ENCODE measurements around the gene PDGFC. TPM values are rescaled to one million over a fixed set of nuclear protein-coding genes. Genes with fewer than 3 reads are reported as not detected.

The PDGFC gene
- total RNA-seq, 2 experiments from 2014 or later = not detected

DNA sequence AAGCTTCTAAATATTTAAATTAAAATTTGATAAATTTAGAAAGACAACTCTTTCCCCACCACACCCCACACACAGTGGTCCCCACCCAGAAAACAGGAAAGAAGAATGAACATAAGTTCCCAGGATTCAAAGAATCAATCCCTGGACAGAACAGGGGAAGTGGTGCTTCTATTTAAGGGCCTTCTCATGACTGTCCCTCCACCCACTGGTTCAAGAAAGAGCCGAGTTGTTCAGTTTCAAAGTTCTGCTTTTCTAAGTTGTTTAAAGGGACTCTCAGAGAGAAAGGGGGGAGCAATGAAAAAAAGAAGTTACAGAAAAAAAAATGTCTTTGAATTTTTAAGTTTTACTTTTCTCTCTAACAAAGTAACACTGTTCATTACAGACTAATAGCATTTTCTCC, 195.8 kb downstream of the PDGFC start:
- Histone ChIP-seq H3K4me1 (ENCODE audit: insufficient read depth, low read length, poor library complexity, severe bottlenecking) (no peaks in the 10 kb centered on the region), H3K4me3 (ENCODE audit: low read depth, low read length, poor library complexity, severe bottlenecking) (no peak overlapping the region), H3K9me2 (ENCODE audit: insufficient read depth, low read length) (no peaks in the 10 kb centered on the region), H4K20me1 (ENCODE audit: insufficient read depth, low read length) (no peaks in the 10 kb centered on the region), H3K79me2 (ENCODE audit: insufficient read depth, low read depth, low read length) (no peaks in the 10 kb centered on the region), H3K27ac (ENCODE audit: low read depth, low read length, poor library complexity, severe bottlenecking) (no peak overlapping the region), H3K4me2 (ENCODE audit: low read length) (no peak overlapping the region), H3K36me3 (ENCODE audit: insufficient read depth, low read length) (no peaks in the 10 kb centered on the region), H3K9me3 (ENCODE audit: low read length) (no peaks in the 10 kb centered on the region), H2AFZ (ENCODE audit: low read length) (no peak overlapping the region)
- DNase-seq (ENCODE audit: low spot score) = no peak
- intact Hi-C loops (cut with micrococcal nuclease; ENCODE audit: unreplicated experiment) = no loop called here
- CTCF ChIA-PET (ENCODE audit: unreplicated experiment) = no interaction called here
- POLR2A ChIA-PET = no interaction called here
- no TSS peak for BruUV-seq (replicated peaks)
- TF ChIP-seq, protein P1, sequence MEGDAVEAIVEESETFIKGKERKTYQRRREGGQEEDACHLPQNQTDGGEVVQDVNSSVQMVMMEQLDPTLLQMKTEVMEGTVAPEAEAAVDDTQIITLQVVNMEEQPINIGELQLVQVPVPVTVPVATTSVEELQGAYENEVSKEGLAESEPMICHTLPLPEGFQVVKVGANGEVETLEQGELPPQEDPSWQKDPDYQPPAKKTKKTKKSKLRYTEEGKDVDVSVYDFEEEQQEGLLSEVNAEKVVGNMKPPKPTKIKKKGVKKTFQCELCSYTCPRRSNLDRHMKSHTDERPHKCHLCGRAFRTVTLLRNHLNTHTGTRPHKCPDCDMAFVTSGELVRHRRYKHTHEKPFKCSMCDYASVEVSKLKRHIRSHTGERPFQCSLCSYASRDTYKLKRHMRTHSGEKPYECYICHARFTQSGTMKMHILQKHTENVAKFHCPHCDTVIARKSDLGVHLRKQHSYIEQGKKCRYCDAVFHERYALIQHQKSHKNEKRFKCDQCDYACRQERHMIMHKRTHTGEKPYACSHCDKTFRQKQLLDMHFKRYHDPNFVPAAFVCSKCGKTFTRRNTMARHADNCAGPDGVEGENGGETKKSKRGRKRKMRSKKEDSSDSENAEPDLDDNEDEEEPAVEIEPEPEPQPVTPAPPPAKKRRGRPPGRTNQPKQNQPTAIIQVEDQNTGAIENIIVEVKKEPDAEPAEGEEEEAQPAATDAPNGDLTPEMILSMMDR (conservative IDR thresholded peaks at IDR 0.05; ENCODE audit: low read length) = no peak
- TF ChIP-seq EZH2phosphoT487 (IDR thresholded peaks at IDR 0.05; ENCODE audit: borderline replicate concordance, low read depth, low read length) = no peak

DNA sequence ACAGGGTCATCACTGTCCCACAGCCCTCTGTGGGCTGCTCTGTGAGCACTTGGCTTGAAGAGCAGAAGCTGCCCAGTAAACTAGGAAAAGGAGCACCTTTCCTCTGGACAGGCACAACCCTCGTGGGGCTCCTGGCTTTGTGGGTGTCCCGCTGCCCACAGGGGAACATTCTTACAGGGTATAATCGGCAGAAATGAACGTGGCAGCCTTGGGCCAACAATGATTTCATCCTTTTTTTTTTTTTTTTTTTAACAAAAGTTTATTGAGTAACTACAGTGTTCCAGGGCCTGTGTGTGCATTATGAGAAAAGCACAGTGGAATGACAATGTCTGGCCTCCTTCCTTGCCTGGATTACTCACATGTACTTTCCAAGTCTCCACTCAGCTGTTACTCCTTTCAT, 197.2 kb downstream of the PDGFC start:
- H3K36me3 ChIP-seq (ENCODE audit: insufficient read depth, low read length) = no peaks in the 10 kb centered on the region
- TF ChIP-seq EZH2phosphoT487 (IDR thresholded peaks at IDR 0.05; ENCODE audit: borderline replicate concordance, low read depth, low read length) = no peak
- TF ChIP-seq, protein P1 (conservative IDR thresholded peaks at IDR 0.05; ENCODE audit: low read length) = no peak
- CTCF ChIA-PET (ENCODE audit: unreplicated experiment) = no interaction called here
- no peaks in the 10 kb centered on the region for H3K4me1 ChIP-seq (ENCODE audit: insufficient read depth, low read length, poor library complexity, severe bottlenecking)
- no peaks in the 10 kb centered on the region for H3K9me2 ChIP-seq (ENCODE audit: insufficient read depth, low read length)
- H3K4me3 ChIP-seq (ENCODE audit: low read depth, low read length, poor library complexity, severe bottlenecking) = no peak overlapping the region
- H3K27ac ChIP-seq (ENCODE audit: low read depth, low read length, poor library complexity, severe bottlenecking) = no peak overlapping the region
- no peaks in the 10 kb centered on the region for H4K20me1 ChIP-seq (ENCODE audit: insufficient read depth, low read length)
- no peaks in the 10 kb centered on the region for H3K9me3 ChIP-seq (ENCODE audit: low read length)
- no TSS peak for BruUV-seq (replicated peaks)
- POLR2A ChIA-PET = no interaction called here
- no peak for DNase-seq (ENCODE audit: low spot score)
- H3K4me2 ChIP-seq (ENCODE audit: low read length) = no peak overlapping the region
- no peaks in the 10 kb centered on the region for H3K79me2 ChIP-seq (ENCODE audit: insufficient read depth, low read depth, low read length)
- no peak overlapping the region for H2AFZ ChIP-seq (ENCODE audit: low read length)
- intact Hi-C loops (cut with micrococcal nuclease; ENCODE audit: unreplicated experiment) = no loop called here

DNA sequence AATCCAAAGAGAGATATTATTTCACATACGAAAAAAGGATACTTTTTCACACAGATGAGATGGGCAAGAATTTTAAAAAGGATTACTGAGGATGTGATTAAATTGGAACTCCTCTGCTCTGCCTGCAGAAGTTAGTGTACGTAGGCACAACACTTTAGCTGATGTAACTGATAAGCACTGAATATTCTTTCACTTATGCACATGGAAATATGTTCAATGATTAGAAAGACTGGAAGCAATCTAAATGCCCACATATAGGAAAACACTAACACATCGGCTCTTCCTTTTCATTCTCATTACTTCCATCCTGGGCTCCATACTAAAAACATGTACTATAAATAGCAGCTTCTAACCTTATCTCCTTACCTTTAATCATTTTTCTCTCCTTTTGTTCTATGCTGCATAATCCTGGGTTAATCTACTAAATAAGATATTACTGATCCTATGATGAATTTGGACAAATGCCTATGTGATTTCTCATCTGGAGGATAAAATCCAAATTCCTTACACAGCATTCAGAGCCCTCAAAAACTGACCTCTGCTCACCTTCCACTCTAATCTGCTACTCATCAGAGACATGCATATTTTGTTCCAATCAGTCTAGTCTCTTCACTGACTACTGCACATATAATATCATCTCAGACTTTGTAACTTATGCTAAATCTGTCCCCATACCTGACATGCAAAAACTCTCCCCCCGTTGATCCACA, 197.8 kb downstream of the PDGFC start:
- POLR2A ChIA-PET = no interaction called here
- H3K36me3 ChIP-seq (ENCODE audit: insufficient read depth, low read length) = no peaks in the 10 kb centered on the region
- H3K4me2 ChIP-seq (ENCODE audit: low read length) = no peak overlapping the region
- H3K9me3 ChIP-seq (ENCODE audit: low read length) = no peaks in the 10 kb centered on the region
- H2AFZ ChIP-seq (ENCODE audit: low read length) = no peak overlapping the region
- no peak for DNase-seq (ENCODE audit: low spot score)
- no peaks in the 10 kb centered on the region for H3K4me1 ChIP-seq (ENCODE audit: insufficient read depth, low read length, poor library complexity, severe bottlenecking)
- no peaks in the 10 kb centered on the region for H3K9me2 ChIP-seq (ENCODE audit: insufficient read depth, low read length)
- no peaks in the 10 kb centered on the region for H3K79me2 ChIP-seq (ENCODE audit: insufficient read depth, low read depth, low read length)
- no peak overlapping the region for H3K27ac ChIP-seq (ENCODE audit: low read depth, low read length, poor library complexity, severe bottlenecking)
- BruUV-seq (replicated peaks) = no TSS peak
- intact Hi-C loops (cut with micrococcal nuclease; ENCODE audit: unreplicated experiment) = no loop called here
- no peaks in the 10 kb centered on the region for H4K20me1 ChIP-seq (ENCODE audit: insufficient read depth, low read length)
- no peak overlapping the region for H3K4me3 ChIP-seq (ENCODE audit: low read depth, low read length, poor library complexity, severe bottlenecking)
- no peak for TF ChIP-seq EZH2phosphoT487 (IDR thresholded peaks at IDR 0.05; ENCODE audit: borderline replicate concordance, low read depth, low read length)
- TF ChIP-seq, protein P1 (conservative IDR thresholded peaks at IDR 0.05; ENCODE audit: low read length) = no peak
- CTCF ChIA-PET (ENCODE audit: unreplicated experiment) = no interaction called here

Data from OCI-LY7 (cell line).